Stimulated activated CD8-positive, alpha-beta memory T cell treated with anti-CD3 and anti-CD28 coated beads, Interleukin-7, amount 100 ng/mL, for 1 hour (primary cell): ENCODE measurements around the gene ERN2.

Experiments used
- DNase-seq, 2 donors: peaks; one replicate each; pipeline ENCODE4 v3.0.0-alpha.2; 2020; ENCODE audit warnings: low read depth in 2 of 2

ERN2 gene

DNA sequence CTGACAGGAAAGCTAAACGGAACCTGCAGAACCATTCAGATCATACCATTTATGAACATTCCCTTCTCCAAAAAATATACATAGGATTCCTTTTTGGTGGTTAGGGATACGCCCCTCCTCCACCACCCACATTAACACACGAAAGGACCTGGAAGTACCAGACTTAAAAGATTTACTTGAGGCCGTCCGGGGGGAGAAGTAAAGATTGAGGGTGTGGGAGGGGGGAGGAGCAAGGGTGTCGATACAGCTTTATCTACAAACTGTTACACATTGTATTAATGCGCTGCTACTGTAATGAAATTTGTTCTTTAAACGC lies 72.4 kb downstream of the ERN2 start:
- DNase-seq: no peak
